Subcutaneous adipose tissue (tissue), 4 donors: Measurements from ENCODE around the gene IGFN1. TPM values are rescaled to one million over a fixed set of nuclear protein-coding genes. Genes with fewer than 3 reads are reported as not detected.

ENCODE experiments used
- CTCF ChIP-seq: fragments of 450-650 bp; IDR thresholded peaks from one replicate; pipeline ENCODE4 v1.5.1; 2016; ENCODE audit warnings: low read depth, mild to moderate bottlenecking, control low read depth, antibody characterized with exemption, moderate library complexity
- total RNA-seq, 4 donors: library from RNA; depleted of rRNA; stranded (reverse); fragments of >200 nt; gene quantifications; one replicate each; pipeline ENCODE4 v1.1.0, GENCODE V29; 2016

The IGFN1 gene
- total RNA-seq, 4 donors from 2014 or later = not detected

GRCh38 chr1:201230676-201231075, 40.1 kb downstream of the IGFN1 start:
- TF ChIP-seq CTCF = no peak

- no peak for TF ChIP-seq CTCF
Measured at GRCh38 chr1:201240171-201240570, 49.5 kb downstream of the IGFN1 start.

GRCh38 chr1:201241736-201242135, 51.1 kb downstream of the IGFN1 start:
- no peak for TF ChIP-seq CTCF

GRCh38 chr1:201245082-201245481, 54.5 kb downstream of the IGFN1 start:
- TF ChIP-seq CTCF = no peak

GRCh38 chr1:201248721-201249559, 58.3 kb downstream of the IGFN1 start:
- TF ChIP-seq CTCF = no peak

DNA sequence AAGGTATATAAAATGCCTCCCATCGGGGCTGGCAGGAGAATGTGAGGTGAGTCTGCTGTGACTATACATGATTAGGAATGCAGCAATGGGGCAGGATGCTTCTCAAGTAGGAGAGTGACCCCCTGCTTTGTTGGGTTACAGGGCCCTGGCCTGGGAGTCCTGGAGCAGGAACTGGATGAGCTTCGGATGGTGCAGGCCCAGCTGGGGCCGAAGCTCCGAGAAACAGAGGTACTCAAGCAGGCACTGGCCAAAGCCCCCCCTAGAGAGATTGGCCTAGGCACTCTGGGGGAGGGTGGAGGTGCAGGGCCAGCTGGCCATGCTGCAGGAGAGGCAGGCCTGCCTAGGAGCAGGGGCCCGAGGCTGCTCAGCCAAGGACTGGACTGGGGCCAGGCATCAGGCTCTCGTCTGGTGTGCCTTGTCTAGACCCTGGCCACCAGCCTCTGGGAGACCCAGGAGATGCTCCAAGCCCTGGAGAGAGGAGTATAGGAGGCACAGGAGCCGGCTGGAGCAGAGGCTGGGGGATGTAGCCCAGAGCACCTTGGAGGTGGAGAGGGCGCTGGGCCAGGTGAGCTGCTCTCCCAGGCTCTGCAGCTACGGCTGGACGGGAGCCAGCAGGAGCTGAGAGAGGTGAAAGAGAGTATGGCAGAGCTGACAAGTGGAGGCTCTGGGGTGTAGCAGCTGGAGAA, 59.8 kb downstream of the IGFN1 start:
- TF ChIP-seq CTCF = no peak

DNA sequence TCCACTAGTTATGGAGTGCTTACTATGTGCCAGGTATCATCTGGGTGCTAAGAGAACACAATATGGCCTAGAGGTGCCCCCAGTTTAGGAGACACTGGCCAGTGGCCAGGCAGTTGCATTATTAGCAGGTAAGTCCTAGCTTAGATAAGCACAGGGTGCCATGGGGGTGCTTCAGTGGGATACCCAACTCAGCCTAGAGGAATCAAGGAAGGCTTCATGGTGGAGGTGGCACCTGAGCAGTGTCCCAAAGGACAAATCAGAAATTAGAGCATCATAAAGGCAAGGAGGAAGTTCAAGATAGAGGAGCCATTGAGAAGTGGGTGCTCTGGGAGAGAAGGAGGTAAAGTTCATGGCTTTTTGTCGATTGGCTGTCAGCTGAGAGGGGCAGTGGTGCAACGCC, 60.8 kb downstream of the IGFN1 start:
- no peak for TF ChIP-seq CTCF
